ENCODE measurements around the gene ST8SIA4.
"Not testable (repeated sequence)": the region's sequence is repeated elsewhere in the genome, so short reads cannot be mapped to it uniquely, and the experiment has no call there.

ST8SIA4 gene

GRCh38 chr5:100789694-100790093 is 113.4 kb downstream of the ST8SIA4 start:
- in situ Hi-C loops (cut with HindIII; ENCODE audit: low sequenced_read_pairs) = no loop called here

- in situ Hi-C loops (cut with HindIII; ENCODE audit: low sequenced_read_pairs) = no loop called here
These were observed 114.7 kb downstream of the ST8SIA4 start for GRCh38 chr5:100788417-100788816.

DNA sequence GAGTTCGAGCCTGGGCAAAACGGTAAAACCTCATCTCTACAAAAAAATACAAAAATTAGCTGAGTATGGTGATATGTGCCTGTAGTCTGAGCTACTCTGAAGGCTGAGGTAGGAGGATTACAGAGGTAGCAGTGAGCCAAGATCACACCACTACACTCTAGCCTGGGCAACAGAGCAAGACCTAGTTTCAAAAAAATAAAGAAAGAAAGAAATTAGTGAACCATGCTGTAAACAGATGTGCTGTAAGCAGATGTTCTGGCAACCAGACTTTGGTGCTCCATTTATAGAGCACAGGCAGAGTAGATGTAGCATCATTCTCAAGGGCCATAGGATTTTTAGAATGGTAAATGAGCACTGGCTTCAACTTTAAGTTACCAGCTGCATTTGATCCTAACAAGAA is 115.4 kb downstream of the ST8SIA4 start:
- in situ Hi-C loops (cut with HindIII; ENCODE audit: low sequenced_read_pairs) = no loop called here

GRCh38 chr5:100785536-100785935 is 117.5 kb downstream of the ST8SIA4 start:
- in situ Hi-C loops (cut with HindIII; ENCODE audit: low sequenced_read_pairs) = not testable (repeated sequence)

DNA sequence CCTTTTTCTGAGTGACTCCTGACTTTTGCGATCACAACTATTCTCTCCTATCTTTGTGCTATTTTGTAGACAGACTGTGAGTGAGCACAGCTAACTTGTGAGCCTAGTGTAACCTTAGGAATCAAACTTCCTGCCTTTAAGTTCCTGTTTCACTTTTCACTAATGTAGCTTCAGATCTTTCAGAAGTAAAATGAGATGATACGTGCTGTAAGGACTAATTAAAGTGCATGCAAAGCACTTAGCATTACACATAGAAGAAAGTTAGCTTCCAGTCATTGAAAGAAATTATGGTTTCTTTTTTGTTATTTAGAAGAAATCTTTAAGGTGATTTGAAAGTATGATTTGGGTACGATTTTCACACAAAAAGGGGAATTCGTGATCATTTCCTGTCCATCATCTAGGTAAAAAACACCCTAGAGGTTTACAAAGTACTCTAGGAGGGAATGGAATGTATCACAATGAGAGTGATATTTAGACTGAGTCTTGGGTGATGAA is 122.7 kb downstream of the ST8SIA4 start:
- in situ Hi-C loops (cut with HindIII; ENCODE audit: low sequenced_read_pairs) = no loop called here

GRCh38 chr5:100779669-100780375 is 123.3 kb downstream of the ST8SIA4 start:
- in situ Hi-C loops (cut with HindIII; ENCODE audit: low sequenced_read_pairs) = no loop called here

GRCh38 chr5:100777680-100778300 is 125.3 kb downstream of the ST8SIA4 start:
- in situ Hi-C loops (cut with HindIII; ENCODE audit: low sequenced_read_pairs) = no loop called here

- in situ Hi-C loops (cut with HindIII; ENCODE audit: low sequenced_read_pairs) = no loop called here
These were observed 127.6 kb downstream of the ST8SIA4 start for GRCh38 chr5:100775533-100775855.

- in situ Hi-C loops (cut with HindIII; ENCODE audit: low sequenced_read_pairs) = no loop called here
These were observed 130.5 kb downstream of the ST8SIA4 start for GRCh38 chr5:100772548-100772947.

- in situ Hi-C loops (cut with HindIII; ENCODE audit: low sequenced_read_pairs) = no loop called here
These were observed 131.1 kb downstream of the ST8SIA4 start for GRCh38 chr5:100772006-100772405.

GRCh38 chr5:100771181-100771580 is 131.9 kb downstream of the ST8SIA4 start:
- in situ Hi-C loops (cut with HindIII; ENCODE audit: low sequenced_read_pairs) = no loop called here

- in situ Hi-C loops (cut with HindIII; ENCODE audit: low sequenced_read_pairs) = no loop called here
These were observed 134.9 kb downstream of the ST8SIA4 start for GRCh38 chr5:100768221-100768620.

GRCh38 chr5:100762995-100763394 is 140.1 kb downstream of the ST8SIA4 start:
- in situ Hi-C loops (cut with HindIII; ENCODE audit: low sequenced_read_pairs) = no loop called here

DNA sequence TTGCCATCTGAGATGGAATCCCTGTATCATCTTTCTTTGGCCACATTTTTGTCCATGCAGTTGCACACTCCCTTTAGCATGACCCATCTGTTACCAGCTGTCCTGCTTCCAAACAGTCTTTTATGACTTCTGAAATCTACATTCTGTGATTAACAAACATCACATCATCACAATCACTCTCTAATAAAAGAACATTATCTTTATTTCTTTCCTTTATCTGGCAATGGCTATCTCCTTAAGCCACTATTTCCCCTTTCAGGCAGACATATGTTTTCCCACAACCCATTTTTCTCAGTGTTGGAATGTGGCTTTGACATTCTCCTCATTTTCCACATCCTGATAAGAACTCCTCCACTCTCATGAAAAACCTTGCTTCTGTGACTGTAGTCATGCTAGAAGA is 141.0 kb downstream of the ST8SIA4 start:
- in situ Hi-C loops (cut with HindIII; ENCODE audit: low sequenced_read_pairs) = no loop called here

DNA sequence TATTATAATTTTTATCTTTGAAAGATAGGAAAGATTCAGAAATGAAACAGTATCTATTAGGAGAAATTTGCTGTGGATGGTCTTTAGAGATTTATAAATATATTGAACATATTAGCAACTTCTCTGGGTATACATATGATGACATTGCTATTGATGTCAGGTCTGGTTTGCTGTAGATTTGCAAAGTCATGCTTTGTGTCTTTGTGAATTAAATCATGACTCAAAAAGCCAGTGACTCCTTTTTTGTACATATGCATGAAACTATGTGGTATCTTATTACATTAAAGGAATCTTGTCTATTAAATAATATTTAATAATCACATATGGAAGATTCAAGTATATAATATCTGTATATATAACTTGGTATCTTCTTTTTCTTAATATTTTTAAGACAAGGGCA is 141.9 kb downstream of the ST8SIA4 start:
- in situ Hi-C loops (cut with HindIII; ENCODE audit: low sequenced_read_pairs) = no loop called here

DNA sequence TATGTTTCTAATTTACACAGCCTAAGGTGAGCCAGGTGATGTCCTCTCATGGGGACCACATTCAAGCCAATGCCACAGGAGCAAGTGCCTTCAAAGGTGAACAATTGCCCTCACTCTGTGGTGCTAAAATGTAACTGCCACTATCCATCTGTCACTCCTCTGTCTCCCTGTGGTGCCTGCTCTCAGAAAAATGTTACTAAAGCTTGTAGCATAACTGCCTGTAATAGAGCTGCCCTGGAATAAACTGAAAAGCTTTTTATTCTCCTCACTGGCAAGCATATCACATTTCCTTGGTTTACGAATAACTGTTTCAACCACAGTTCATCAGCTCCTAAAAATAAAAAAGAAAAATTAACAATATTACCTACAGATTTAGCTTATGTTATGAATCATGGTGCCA is 142.4 kb downstream of the ST8SIA4 start:
- in situ Hi-C loops (cut with HindIII; ENCODE audit: low sequenced_read_pairs) = no loop called here

DNA sequence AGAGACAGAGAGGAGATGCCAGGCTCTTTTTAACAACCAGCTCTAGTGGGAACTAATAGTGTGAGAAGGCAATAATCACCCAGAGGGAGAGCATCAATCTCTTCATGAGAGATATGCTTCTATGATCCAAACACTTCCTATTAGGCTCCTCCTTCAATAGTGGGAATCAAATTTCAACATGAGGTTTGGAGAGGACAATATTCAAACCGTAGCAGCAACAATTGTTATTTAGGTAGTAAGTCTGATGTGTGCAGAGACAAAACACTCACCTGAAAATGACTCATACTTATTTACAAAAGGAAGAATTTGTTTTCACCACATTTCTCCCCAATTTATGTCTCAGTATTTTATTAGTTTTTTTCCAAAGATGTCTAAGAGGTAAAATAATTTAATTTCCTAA is 144.3 kb downstream of the ST8SIA4 start:
- in situ Hi-C loops (cut with HindIII; ENCODE audit: low sequenced_read_pairs) = no loop called here

DNA sequence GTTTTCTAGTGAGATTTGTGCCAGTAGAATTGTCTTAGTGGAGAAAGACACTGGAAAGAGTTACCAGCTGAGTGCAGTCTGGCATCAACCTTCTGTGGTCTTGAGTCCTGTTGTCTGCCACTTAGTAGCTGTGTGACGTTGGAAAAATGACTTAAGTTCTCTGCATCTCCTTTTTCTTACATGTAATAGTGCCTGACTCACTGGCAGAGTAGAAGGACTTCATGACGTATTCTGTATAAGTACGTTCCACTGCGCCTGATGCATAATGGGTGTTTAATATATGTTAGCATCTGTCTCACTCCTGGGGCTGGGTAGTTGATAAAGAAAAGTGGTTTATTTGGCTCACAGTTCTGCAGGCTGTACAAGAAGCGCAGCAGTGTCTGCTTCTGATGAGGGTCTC is 144.8 kb downstream of the ST8SIA4 start:
- in situ Hi-C loops (cut with HindIII; ENCODE audit: low sequenced_read_pairs) = no loop called here

- in situ Hi-C loops (cut with HindIII; ENCODE audit: low sequenced_read_pairs) = no loop called here
These were observed 145.5 kb downstream of the ST8SIA4 start for GRCh38 chr5:100757618-100758017.
